ENCODE measurements around the gene VGLL4.

The VGLL4 gene

GRCh38 chr3:11548721-11549131 is 95.0 kb downstream of the VGLL4 start:
- DNase-seq (ENCODE audit: low read depth): no peak

DNA sequence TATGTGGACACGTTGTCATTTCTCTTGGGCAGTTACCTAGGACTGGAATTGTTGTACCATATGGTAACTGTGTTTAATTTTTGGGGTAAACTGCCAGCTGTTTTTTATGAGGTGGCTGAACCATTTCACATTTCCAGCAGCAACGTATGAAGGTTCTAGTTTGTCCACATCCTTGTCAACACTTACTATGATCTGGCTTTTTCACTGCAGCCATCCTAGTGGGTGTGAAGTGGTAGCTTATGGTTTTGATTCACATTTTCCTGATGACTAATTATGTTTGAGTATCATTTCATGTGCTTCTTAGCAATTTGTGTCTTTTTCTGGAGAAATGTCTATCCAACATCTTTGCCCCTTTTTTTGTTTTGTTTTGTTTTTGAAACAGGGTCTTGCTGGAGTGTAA is 96.2 kb downstream of the VGLL4 start:
- DNase-seq (ENCODE audit: low read depth): no peak

- no peak for DNase-seq (ENCODE audit: low read depth)
These were observed 96.9 kb downstream of the VGLL4 start for GRCh38 chr3:11546657-11547302.

DNA sequence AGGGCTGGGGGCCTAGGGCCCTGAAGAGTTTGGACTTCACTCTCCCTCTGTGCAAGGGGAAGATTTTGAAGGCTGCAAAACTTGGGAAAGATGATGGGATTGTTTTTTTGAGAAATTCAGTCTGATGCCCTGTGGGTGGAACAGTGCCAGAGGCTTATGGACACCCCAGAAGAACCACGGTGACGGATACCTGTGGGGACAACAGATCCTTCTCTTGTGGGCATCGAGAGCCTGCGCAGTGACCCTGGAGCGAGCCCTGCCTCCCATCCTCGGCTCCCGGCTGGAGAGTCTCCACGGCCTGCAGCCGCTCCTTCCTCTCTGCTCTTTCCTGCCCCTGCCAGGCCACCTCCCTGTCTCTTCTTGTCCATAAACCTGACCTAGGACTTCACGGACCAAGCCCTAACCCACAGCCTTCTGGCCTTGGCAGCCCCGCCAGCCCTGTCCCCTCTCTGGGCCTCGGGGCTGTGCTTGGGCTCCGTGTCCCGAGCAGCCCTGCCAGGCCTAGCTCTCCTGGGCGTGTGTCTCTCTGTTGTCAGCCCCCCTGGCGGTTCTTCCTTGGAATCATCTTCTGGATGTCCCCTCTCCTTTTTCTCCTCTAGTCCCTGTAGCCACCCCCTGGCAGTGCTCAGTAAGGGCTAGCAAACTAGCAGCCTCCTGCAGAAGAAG is 98.4 kb downstream of the VGLL4 start:
- no peak for DNase-seq (ENCODE audit: low read depth)

DNA sequence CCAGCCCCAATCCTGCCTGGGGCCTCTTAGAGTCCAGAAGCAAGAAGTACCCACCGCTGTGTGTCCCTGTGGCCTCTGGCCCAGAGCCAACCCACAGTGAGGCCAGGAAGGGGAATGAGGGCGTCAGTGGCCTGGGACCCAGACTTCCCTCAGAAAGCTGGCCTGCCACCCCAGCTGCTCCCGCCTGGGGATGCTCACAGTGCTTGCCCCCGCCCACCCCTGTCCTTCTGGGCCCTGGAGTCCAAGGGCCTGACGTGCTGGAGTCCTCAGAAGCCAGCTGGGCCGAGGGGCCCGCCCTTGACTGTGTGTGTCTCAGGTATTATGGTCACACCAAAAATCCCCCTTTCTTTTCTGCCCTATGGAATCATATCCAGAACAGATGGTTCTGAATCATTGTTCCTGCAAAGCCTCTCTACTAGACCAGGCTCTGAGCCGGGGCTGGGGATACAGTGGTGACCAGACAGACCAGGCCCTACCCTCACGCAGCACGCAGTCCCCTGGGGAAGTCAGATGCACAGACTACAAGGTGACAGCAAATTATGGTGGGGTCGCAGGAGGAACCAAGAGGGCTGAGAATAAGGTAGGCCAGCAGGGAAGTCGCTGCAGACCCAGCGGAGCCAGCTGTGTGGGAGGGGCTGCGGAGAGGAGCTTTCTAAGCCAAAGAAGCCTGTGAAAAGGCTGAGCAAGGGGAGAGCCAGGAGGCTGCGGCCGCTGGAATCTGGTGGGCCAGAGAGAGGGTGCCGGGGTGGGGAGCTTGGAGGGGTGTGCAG is 99.1 kb downstream of the VGLL4 start:
- no peak for DNase-seq (ENCODE audit: low read depth)

- DNase-seq (ENCODE audit: low read depth): no peak
These were observed 99.7 kb downstream of the VGLL4 start for GRCh38 chr3:11543948-11544387.

DNA sequence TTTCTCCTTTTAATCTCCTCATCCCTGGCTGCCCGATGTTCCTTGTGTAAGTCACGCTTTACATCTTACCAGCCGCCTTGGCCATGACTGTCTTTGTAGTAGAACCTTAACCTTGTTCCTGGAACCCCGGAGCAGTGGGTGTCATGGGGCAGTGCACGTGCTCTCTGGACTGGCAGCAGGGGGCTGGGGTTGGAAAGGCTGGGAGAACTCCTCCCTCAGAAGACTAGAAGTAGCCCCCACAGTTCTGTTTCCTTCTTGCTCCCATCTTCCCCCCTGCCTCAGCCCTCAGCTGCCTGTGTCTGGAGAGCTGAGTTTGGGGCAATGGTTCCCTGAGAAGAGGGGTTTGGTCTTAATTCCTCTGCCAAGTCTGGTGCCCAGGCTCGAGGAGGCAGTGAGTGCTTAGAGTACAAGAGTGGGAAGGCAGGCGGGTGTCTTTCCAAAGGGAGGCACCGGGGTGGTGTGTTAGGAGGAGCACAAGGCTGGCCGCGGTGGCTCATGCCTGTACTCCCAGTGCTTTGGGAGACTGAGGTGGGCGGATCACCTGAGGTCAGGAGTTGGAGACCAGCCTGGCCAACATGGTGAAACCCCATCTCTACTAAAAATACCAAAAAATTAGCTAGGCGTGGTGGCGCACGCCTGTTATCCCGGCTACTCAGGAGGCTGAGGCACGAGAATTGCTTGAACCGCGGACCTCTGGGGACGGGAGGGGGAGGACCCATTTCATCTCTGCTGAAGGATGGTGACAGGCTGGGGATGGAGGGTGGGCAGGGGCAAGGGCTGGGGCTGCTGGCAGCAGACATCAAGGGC is 100.4 kb downstream of the VGLL4 start:
- DNase-seq (ENCODE audit: low read depth): no peak

DNA sequence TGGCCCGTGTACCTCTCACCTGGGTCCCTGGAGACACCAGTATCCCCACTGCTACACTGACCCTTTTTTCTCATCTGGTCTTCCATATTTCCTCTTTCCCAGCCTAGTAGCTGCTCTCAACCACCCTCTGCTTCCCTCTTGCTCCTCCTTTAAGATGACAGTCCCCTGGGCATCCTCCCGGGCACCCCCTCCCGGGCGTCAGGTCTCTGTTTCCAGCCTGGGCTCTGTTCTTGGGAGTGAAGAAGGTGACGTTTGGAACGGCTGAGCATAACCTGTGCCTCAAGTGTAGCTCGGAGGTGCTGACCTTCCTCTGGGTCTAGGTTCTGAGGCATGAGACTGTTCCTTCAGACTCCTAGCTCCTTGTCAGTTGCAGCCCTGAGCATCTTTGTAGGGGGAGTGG is 101.2 kb downstream of the VGLL4 start:
- no peak for DNase-seq (ENCODE audit: low read depth)

GRCh38 chr3:11541321-11542303 is 102.1 kb downstream of the VGLL4 start:
- DNase-seq (ENCODE audit: low read depth): no peak

DNA sequence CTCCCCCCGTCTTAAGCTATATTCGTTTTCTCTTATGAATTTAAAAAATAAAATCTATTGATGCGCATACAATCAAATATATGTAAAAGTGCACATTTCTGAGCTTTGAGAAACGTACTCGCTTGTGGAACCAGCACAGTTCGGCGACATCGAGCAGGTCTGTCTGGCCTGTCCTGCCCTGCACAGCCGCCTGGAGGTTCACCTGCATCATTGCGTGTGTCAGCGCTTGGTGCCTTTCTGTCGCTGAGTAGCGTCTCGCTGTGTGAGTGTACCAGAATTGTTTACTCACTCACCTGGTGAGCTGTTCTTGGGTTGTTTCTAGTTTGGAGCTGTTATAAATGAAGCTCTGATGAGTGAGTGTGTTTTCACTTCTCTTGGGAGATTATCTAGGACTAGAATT is 104.0 kb downstream of the VGLL4 start:
- DNase-seq (ENCODE audit: low read depth): no peak

DNA sequence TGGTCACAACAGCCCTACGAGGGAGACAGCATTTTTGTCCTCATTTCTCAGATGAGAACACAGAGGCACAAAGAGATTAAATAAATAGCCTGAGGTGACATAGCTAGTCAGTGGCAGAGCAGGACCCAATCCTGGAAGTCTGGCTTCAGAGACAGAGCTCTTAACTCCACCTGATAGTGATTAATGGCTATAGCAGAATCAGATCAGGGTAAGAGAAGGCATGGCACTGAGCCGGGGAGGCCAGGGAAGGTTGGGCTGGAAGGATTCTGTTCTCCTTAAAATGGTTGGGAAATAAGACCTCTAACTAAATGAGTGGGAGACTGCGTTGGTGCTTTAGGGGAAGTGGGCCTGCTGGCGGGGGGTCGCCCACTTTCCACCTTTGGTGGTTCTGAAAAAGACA is 104.5 kb downstream of the VGLL4 start:
- DNase-seq (ENCODE audit: low read depth): no peak

- no peak for DNase-seq (ENCODE audit: low read depth)
These were observed 105.1 kb downstream of the VGLL4 start for GRCh38 chr3:11538581-11538980.

GRCh38 chr3:11536936-11537612 is 106.6 kb downstream of the VGLL4 start:
- DNase-seq (ENCODE audit: low read depth): no peak

DNA sequence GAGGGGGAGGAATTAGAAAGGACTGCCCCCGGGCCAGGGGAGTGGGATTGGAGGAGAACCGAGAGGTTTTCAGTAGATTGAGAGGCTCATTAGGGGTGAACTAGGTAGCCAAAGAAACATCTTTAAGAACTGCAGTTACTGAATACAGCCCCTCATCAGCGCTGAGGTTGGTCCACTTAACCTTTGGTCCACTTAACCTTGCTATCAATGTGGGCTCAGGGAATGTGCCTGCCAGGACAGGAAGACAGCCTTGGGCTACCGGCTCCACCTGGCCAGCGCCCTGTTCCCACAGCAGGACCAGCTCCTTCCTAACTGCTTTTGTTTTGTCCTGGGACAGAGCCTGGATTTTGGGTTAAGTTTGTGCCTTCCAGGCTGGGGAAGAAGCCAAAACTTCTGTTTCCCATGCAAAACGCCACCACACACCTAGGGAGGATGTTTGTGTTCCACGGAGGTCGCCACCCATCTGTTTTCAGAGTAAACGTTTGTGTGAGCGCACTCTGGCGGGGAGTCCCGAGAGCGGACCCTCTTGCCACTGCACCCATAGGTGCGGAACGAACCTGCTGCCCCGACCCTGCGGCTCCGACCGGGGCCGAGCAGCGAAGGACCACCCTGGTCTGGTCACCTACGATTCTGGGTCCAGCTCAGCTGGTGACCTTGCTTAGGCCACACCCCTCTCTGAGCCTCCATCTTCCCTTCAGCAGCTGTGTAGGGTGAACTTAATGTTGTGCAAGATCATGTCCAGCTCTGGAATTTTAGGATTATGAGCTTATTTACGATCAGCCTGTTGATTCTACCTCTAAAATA is 107.4 kb downstream of the VGLL4 start:
- no peak for DNase-seq (ENCODE audit: low read depth)

DNA sequence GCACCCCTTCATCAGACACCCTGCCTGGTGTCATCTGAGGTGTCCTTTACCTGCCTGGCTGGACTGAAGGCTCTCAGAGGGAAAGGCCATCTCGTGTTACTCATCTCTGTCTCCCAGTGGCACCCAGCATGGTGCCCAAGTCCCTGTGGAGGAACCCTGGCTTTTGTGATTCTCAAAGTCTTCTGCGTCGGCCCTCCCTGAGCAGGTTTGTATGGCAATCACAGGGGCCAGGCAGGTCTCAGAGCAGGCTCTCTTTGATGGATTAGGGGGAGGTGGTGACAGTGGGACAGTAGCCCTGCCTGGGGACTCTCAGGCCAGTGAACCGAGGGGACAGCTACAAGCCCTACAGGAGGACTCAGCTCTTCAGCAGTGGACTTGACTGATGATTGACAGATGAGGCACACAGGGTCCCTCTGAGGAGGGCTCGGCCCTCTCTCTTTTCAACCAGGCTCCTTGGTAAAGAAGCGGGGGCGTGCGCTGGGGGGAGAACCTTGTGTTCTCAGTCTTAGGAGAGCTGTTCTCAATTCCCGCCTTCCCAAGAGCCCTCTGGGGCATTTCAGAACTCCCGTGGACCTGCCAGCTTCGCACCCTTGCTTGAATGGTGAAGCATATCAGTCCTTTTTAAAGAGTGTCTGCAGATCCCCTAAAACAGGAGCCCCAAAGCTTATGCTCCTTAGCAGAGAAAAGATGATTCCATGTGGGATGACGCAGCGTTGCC is 108.3 kb downstream of the VGLL4 start:
- DNase-seq (ENCODE audit: low read depth): no peak

- no peak for DNase-seq (ENCODE audit: low read depth)
These were observed 109.0 kb downstream of the VGLL4 start for GRCh38 chr3:11534793-11535101.

DNA sequence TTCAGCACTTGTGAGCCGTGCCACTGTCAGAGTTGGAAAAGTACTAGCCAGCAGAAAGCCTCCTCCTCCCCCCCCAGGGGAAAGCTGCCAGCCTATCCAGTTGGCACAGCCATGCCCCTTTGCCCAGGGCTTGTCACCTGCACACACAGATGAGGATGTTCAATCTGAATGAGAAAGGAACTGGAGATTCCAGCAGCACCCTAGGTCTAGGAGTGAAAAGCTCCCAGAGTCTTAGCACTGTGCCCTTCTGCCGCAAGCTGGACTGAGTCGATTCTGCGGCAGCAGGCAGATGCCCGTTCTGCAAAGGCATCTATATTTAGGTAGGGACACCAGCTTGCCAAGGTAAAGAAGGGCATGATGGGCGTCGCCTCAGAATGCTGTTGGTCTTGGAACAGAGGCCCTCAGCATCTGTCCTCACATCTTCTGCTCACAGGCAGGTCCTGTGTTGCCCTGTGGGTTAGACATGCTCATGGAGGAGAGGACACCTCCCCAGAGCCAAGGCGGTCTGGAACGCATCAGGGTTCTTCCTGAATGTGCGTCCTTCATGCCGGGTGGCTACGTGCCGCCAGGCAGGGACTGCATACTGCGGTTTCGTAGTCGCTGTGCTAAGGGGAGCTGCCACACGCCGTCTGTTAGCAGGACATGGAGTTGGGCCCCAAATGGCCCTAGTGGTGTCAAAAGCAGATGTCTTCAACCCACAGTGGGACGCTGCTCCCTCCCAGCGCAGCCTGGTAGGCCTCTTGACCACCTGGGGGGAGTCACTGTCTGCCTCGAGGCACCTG is 109.5 kb downstream of the VGLL4 start:
- no peak for DNase-seq (ENCODE audit: low read depth)

- no peak for DNase-seq (ENCODE audit: low read depth)
These were observed 110.8 kb downstream of the VGLL4 start for GRCh38 chr3:11532931-11533391.
